ENCODE data around the gene FAM131A. TPM values are rescaled to one million over a fixed set of nuclear protein-coding genes. Genes with fewer than 3 reads are reported as not detected.

Gene FAM131A
- total RNA-seq, 2 donors from 2014 or later: 30.4 to 37.4 TPM

- DNase-seq (ENCODE audit: low spot score): peak; percentile 96
- intact Hi-C loops (cut with DNase I): loop anchor here in 1 of 2 donors (10.0 kb wide), 1 partner anchor 130 kb away; the partner anchor contains the start of gene ABCF3
Observed at GRCh38 chr3:184314700-184315542, 22.5 kb upstream of the FAM131A start.

- intact Hi-C loops (cut with DNase I): loop anchor here in 1 of 2 donors (10.0 kb wide), 1 partner anchor 131 kb away; the partner anchor contains the start of gene ABCF3
- no peak for DNase-seq (ENCODE audit: low spot score)
Observed at GRCh38 chr3:184315543-184315867, 21.9 kb upstream of the FAM131A start.

- no peak for DNase-seq (ENCODE audit: low spot score)
- intact Hi-C loops (cut with DNase I): loop anchor here in 1 of 2 donors (10.0 kb wide), 1 partner anchor 131 kb away; the partner anchor contains the start of gene ABCF3
Observed at GRCh38 chr3:184315871-184316661, 21.3 kb upstream of the FAM131A start.

- intact Hi-C loops (cut with DNase I): loop anchor here in 1 of 2 donors (10.0 kb wide), 1 partner anchor 132 kb away; the partner anchor contains the start of gene ABCF3
- no peak for DNase-seq (ENCODE audit: low spot score)
Observed at GRCh38 chr3:184316792-184317191, 20.6 kb upstream of the FAM131A start.

- intact Hi-C loops (cut with DNase I): loop anchor here in 1 of 2 donors (10.0 kb wide), 1 partner anchor 132 kb away; the partner anchor contains the start of gene ABCF3
- no peak for DNase-seq (ENCODE audit: low spot score)
Observed at GRCh38 chr3:184317201-184317600, 20.2 kb upstream of the FAM131A start.

- intact Hi-C loops (cut with DNase I): no loop called here
- peak; percentile 99 for DNase-seq (ENCODE audit: low spot score)
Observed at GRCh38 chr3:184320104-184320445, 17.3 kb upstream of the FAM131A start.

DNA sequence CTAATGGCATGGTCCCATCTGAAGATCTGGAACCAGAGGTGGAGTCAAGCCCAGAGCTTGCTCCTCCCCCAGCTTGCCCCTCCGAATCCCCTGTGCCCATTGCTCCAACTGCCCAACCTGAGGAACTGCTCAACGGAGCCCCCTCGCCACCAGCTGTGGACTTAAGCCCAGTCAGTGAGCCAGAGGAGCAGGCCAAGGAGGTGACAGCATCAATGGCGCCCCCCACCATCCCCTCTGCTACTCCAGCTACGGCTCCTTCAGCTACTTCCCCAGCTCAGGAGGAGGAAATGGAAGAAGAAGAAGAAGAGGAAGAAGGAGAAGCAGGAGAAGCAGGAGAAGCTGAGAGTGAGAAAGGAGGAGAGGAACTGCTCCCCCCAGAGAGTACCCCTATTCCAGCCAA lies 15.7 kb upstream of the FAM131A start:
- DNase-seq (ENCODE audit: low spot score): no peak
- intact Hi-C loops (cut with DNase I): no loop called here

- DNase-seq (ENCODE audit: low spot score): peak; percentile 87
- intact Hi-C loops (cut with DNase I): no loop called here
Observed at GRCh38 chr3:184322731-184323487, 14.5 kb upstream of the FAM131A start.

DNA sequence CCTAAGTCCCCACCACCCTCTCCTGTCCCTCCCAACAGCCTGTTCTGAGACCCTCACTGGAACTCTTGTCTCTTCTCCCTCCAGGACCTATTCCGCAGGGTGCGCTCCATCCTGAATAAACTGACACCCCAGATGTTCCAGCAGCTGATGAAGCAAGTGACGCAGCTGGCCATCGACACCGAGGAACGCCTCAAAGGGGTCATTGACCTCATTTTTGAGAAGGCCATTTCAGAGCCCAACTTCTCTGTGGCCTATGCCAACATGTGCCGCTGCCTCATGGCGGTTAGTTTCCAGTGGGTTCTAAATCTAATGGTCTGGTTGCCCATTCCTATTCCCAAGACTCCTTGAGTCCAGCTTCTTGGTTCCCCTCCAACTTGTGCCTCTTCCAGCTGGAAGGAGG lies 13.7 kb upstream of the FAM131A start:
- peak; percentile 89 for DNase-seq (ENCODE audit: low spot score)
- intact Hi-C loops (cut with DNase I): no loop called here

DNA sequence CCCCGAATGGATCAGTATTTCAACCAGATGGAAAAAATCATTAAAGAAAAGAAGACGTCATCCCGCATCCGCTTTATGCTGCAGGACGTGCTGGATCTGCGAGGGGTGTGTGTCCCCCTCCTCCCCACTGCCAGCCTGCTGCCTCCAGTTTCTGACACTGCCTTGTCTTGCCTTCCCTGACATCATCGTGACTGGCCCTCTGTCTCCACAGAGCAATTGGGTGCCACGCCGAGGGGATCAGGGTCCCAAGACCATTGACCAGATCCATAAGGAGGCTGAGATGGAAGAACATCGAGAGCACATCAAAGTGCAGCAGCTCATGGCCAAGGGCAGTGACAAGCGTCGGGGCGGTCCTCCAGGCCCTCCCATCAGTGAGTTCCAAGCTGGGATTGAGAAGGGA lies 12.1 kb upstream of the FAM131A start:
- DNase-seq (ENCODE audit: low spot score): no peak
- intact Hi-C loops (cut with DNase I): no loop called here

DNA sequence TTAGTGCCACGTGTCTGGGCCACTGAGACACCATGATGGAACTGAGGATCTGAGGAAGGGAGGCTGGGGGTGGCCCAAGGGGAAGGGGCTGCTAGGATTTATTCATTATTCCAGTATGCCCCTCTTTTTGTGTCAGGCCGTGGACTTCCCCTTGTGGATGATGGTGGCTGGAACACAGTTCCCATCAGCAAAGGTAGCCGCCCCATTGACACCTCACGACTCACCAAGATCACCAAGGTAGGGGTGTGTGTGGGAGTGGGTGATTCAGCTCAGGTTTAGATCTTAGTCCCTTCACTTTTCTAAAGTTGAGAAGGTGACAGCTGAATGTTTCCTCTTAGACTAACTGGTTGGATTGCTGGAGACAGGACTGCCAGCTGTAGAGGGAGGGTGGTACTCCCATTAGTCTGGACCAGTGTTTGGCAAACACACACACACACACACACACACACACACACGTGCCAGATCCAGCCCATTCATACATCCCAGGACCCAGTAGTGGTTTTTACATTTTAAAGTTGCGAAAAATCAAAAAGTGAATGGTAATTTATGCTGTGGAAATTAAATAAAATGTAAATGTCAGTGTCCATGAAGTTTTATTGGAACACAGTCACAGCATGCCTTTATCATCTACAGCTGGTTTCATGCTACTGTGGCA lies 11.6 kb upstream of the FAM131A start:
- intact Hi-C loops (cut with DNase I): no loop called here
- DNase-seq (ENCODE audit: low spot score): no peak

- no peak for DNase-seq (ENCODE audit: low spot score)
- intact Hi-C loops (cut with DNase I): no loop called here
Observed at GRCh38 chr3:184327171-184327570, 10.2 kb upstream of the FAM131A start.

- DNase-seq (ENCODE audit: low spot score): no peak
- intact Hi-C loops (cut with DNase I): no loop called here
Observed at GRCh38 chr3:184328516-184328915, 8.9 kb upstream of the FAM131A start.

GRCh38 chr3:184332370-184333090 lies 4.9 kb upstream of the FAM131A start:
- no peak for DNase-seq (ENCODE audit: low spot score)
- intact Hi-C loops (cut with DNase I): no loop called here

DNA sequence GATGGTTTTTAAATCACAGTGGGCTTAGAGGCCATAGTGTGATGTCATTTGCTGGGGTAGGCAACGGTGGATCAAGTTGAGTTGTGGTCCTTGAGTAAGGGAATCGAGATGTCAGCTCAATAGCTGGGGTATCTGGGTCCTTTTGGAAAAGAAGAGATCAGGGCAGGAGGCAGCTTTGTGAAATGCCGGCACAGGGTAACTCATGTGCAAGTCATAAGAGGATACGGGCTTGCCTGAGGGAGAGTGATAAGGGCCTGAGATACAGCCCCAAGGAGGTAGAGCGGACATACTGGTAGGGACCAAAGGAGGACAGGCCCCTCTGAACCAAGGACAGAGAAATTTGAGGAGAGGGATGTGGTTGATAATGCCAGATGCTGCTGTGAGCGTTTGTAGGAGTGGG lies 4.2 kb upstream of the FAM131A start:
- intact Hi-C loops (cut with DNase I): no loop called here
- DNase-seq (ENCODE audit: low spot score): no peak

GRCh38 chr3:184333700-184334099 lies 3.7 kb upstream of the FAM131A start:
- no peak for DNase-seq (ENCODE audit: low spot score)
- intact Hi-C loops (cut with DNase I): no loop called here

GRCh38 chr3:184334470-184335158 lies 2.8 kb upstream of the FAM131A start:
- intact Hi-C loops (cut with DNase I): no loop called here
- DNase-seq (ENCODE audit: low spot score): no peak

DNA sequence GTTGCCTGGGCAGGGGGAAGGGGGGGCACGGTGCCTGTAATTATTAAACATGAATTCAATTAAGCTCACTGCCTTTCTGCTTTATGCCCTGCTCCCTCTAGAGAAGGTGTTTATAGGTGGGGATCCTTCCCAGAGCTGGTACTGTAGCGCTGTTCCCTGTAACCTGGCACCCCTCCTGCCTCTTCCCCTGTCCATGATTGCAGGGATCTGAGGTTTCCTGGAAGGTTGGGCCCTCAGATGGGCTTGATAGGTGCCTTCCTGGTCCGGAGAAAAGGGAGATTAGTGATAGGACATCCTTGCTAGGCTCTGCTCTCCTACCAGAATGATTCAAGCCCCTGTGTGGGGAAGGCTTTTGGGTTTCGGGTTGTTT lies 2.1 kb upstream of the FAM131A start:
- DNase-seq (ENCODE audit: low spot score): no peak
- intact Hi-C loops (cut with DNase I): no loop called here
